Smooth muscle cell of the brain vasculature (primary cell): ENCODE measurements around the gene LHX2.

Experiments
- DNase-seq: peaks from one replicate; pipeline ENCODE4 v3.0.0-alpha.2; 2012; ENCODE audit warnings: low read depth, low spot score

Gene LHX2

GRCh38 chr9:123998970-123999621, 12.5 kb upstream of the LHX2 start:
- DNase-seq, result no peak

GRCh38 chr9:123999661-124000060, 11.9 kb upstream of the LHX2 start:
- no peak for DNase-seq

GRCh38 chr9:124000161-124000783, 11.3 kb upstream of the LHX2 start:
- DNase-seq, result no peak

GRCh38 chr9:124000784-124001457, 10.6 kb upstream of the LHX2 start:
- no peak for DNase-seq

DNA sequence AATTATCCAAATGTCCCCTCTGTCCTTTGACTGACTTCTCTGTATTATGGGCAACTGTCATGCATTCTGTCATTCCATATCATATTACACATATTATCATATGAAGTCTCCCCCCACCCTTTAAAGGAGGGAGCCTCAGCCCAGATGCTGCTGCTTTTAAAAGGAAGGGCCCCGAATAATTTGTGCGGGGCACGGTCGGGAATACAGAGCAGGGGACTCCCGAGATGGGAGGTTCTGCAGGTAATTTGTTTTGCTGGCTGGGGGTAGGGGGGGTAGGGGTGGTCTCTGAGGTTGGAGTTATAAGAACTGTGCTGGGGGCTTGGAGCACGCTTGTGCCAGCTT, 10.1 kb upstream of the LHX2 start:
- no peak for DNase-seq

GRCh38 chr9:124001866-124002525, 9.6 kb upstream of the LHX2 start:
- DNase-seq, result no peak

GRCh38 chr9:124003636-124004349, 7.8 kb upstream of the LHX2 start:
- DNase-seq, result no peak

GRCh38 chr9:124004593-124004992, 7.0 kb upstream of the LHX2 start:
- DNase-seq, result no peak

DNA sequence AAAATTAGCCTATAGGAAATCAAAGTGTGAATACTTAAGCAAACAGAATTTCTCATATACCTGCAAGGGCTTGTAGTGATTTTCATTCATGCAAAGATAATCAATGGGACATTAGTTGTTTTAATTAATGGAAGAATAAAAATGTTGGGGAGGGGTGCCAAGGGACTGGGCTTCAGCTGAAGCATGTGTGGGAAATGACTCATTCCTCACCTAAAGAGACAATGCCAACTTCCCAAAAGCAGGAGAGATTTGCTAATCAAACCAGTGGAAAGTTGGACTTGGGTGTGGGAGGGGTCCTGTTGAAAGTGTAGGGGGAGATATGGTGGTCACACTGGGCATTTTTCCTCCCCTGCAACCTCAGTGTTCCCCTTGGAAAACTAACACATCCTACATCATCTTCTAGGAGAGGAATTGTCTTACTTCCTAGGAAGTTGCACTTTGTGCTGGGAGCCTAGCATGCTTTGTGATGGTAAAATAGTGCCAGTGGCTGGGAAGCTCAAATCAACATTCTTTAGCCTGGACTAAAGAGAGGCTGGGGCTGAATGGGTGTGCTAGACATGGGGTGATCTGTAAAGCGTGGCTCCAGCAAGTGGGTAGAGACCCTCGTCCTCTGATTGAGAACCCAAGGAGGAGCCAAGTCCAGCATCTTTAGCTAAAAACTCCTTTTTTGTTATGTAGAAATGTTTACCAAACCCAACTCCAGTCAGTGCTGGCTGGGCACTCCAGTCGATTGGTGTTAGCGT, 6.4 kb upstream of the LHX2 start:
- no peak for DNase-seq

DNA sequence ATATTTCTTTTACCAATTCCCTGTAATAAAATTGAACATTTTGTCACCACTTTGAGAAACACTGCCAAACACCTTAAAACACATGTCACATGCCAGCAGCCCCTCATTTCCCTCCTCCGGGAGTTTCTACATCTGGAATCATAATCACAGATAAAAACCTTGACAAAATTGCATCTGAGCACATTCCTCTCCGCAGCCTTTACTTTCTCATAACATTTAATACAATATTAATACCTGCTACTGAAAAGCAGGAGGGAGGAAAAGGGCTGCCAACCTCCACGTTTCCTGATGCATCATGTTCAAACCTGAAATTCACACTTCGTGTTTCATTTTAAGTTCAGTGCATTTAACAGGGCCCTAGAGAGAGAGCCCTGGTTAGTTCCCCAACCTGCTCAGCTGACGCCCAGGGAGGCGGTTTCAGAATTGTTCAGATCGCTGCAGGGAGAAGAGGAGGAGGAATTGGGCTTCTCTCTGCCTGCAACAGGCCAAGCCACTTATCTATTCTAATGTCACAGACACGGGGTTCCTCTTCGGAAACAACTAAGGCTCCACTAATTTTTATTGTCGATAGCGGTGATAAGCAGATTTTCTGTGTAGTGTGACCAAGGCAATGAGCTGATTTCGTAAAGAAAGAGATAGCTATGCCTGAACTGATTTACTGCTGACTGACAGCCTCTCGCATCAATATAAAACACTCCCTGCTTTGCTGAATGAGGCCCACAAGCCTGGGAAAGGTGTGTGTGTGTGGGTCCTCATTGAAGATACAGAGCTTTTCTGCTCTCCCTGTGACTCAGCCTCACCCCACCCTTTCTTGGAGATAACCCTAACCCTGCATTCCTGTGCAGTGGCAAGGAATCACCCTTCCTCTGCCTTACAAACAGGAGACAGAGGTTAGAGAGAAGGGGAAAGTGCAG, 4.9 kb upstream of the LHX2 start:
- no peak for DNase-seq

GRCh38 chr9:124007565-124008302, 3.8 kb upstream of the LHX2 start:
- no peak for DNase-seq

DNA sequence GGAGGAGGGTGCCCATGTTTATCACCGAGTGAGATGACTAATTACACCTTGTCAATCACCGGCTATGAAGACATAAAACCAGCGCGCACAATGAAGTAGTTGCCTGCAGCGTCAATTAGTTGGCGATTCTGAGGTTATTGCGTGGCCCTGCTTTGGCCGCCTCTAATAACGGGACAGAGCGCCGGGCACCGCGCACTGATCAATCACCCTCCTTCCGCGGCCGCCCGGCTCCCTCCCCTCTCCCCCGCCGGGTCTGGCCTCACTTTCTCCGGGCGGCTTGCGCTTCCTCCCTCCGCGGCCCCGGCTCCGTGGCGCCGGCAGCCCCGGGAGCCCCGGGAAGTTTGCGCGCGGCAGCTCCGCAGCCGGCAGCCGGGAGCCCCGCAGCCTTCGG, 3.3 kb upstream of the LHX2 start:
- DNase-seq, result no peak

DNA sequence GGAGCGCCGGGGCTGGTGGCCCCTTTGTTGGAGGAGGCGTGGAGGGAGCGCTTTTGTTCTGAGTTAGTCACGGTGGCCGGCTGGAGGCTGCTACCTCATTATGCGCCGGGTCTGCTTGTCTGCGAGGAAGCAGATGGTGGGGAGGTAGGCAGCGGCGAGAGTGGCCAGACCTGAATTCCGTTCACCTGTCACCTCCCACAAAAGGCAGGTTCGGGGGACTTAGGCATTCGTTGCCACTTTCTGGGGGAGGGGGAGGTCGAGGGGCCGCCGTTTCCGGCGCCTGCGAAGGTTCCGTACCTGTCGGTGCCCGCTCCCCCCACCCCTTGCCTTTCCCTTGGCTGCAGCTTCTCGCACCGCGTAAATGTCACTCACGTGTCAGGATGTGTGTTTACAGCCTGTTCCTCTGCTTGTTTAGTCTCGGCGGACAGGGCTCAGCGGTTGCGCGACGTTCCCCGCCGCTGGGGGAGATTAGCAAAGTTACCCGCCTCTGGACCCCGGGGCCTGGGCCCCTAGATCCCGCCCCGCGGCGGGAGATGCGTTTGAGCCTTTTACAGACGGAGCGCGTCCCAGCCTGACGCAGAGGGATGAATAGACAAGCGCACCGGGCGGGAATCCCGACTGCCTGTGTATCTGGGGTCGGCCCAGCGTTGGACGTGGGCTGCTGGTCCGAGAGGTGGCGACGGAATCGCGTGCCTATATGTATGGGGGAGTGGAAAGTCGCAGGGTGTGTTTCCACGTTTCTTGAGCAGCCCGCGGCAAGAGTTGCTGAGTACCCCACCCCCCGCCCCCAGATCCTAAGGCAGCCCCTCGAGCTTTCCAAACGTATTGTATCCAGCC, 2.7 kb upstream of the LHX2 start:
- DNase-seq, result no peak

- no peak for DNase-seq
These were observed 1.9 kb upstream of the LHX2 start for GRCh38 chr9:124009531-124010217.

GRCh38 chr9:124010303-124010664, 1.3 kb upstream of the LHX2 start:
- DNase-seq, result no peak

- DNase-seq, result no peak
These were observed 775 bp upstream of the LHX2 start for GRCh38 chr9:124010665-124011321.
